Lower leg skin (tissue), 3 donors: ENCODE data around the gene ADCY1.

Experiments used
- CTCF ChIP-seq, 3 donors: fragments of 450-650 bp; IDR thresholded peaks; one replicate each; pipeline ENCODE4 v1.5.1; 2016; ENCODE audit warnings: antibody characterized with exemption in 3 of 3, mild to moderate bottlenecking in 3 of 3, moderate library complexity in 2 of 3
- POLR2A ChIP-seq, 2 donors: fragments of 450-650 bp; IDR thresholded peaks; one replicate each; pipeline ENCODE4 v1.6.1; 2016 to 2017; ENCODE audit warnings: antibody characterized with exemption in 2 of 2, mild to moderate bottlenecking in 1 of 2, moderate library complexity in 1 of 2

GRCh38 chr7:45695249-45695995 is 121.3 kb downstream of the ADCY1 start:
- no peak for TF ChIP-seq POLR2A (IDR thresholded peaks at IDR 0.05)
- no peak for TF ChIP-seq CTCF (IDR thresholded peaks at IDR 0.05)
